Measurements from ENCODE around the gene MARK3. TPM values are rescaled to one million over a fixed set of nuclear protein-coding genes. Genes with fewer than 3 reads are reported as not detected.

Gene MARK3
- polyA plus RNA-seq, 1 experiment, result 109 TPM

- peak; percentile 93 for TF ChIP-seq CTCF (IDR thresholded peaks at IDR 0.05; ENCODE audit: low read depth, low read length)
- Histone ChIP-seq H3K27me3 (ENCODE audit: control insufficient read depth, insufficient read depth, low read length) (peaks cover 15% of the 10 kb centered on the region), H3K9me3 (ENCODE audit: control insufficient read depth, insufficient read depth, low read length) (peaks cover under 1% of the 10 kb centered on the region), H3K27ac (ENCODE audit: low read depth, low read length) (no peak overlapping the region), H3K4me3 (ENCODE audit: low read depth, low read length) (no peak overlapping the region)
- DNase-seq (ENCODE audit: low read depth, low spot score), result no peak
- ChIA-PET POLR2A (interaction anchor here (0.9 to 1.0 kb wide), 2 partner anchors 22 to 29 kb away, joined by 5 read pairs; no protein-coding TSS in a partner anchor), CTCF (interaction anchor here (0.6 to 3.1 kb wide), 19 partner anchors 9 to 287 kb away, joined by 3 to 29 read pairs (median 7); partner anchors contain the start of genes BAG5 and TRMT61A)
Observed at GRCh38 chr14:103518422-103519042, 133.3 kb downstream of the MARK3 start.

GRCh38 chr14:103519043-103519836 lies 134.0 kb downstream of the MARK3 start:
- H3K27me3 ChIP-seq (ENCODE audit: control insufficient read depth, insufficient read depth, low read length), result peaks cover 20% of the 10 kb centered on the region
- POLR2A ChIA-PET, result interaction anchor here (0.9 to 1.0 kb wide), 2 partner anchors 22 to 28 kb away, joined by 5 read pairs; no protein-coding TSS in a partner anchor
- TF ChIP-seq CTCF (IDR thresholded peaks at IDR 0.05; ENCODE audit: low read depth, low read length), result no peak
- no peak overlapping the region for H3K4me3 ChIP-seq (ENCODE audit: low read depth, low read length)
- DNase-seq (ENCODE audit: low read depth, low spot score), result no peak
- no peak overlapping the region for H3K27ac ChIP-seq (ENCODE audit: low read depth, low read length)
- peaks cover 6% of the 10 kb centered on the region for H3K9me3 ChIP-seq (ENCODE audit: control insufficient read depth, insufficient read depth, low read length)
- CTCF ChIA-PET, result interaction anchor here (0.6 to 3.1 kb wide), 18 partner anchors 9 to 103 kb away, joined by 3 to 29 read pairs (median 7); partner anchors contain the start of genes BAG5 and TRMT61A

DNA sequence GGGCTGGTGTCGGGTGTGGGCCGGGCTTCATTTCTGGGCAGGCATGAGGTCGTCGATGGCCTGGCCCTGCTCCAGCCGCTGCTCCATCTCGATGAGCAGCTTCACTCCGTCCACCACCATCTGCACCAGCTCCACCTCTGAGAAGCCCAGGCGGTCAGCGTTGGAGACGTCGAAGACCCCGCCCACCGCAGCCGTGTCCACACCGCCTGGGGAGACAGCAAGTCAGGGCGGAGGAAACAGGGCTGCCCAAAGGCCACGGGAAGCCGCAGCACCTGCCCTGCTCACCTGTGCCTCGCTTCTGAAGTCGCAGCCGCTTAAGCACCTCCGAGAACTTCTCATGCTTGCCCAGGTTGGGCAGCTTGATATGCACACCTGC lies 134.6 kb downstream of the MARK3 start:
- no peak for TF ChIP-seq CTCF (IDR thresholded peaks at IDR 0.05; ENCODE audit: low read depth, low read length)
- Histone ChIP-seq H3K27ac (ENCODE audit: low read depth, low read length) (no peak overlapping the region), H3K4me3 (ENCODE audit: low read depth, low read length) (no peak overlapping the region), H3K9me3 (ENCODE audit: control insufficient read depth, insufficient read depth, low read length) (peaks cover 6% of the 10 kb centered on the region), H3K27me3 (ENCODE audit: control insufficient read depth, insufficient read depth, low read length) (peaks cover 20% of the 10 kb centered on the region)
- ChIA-PET POLR2A (no interaction called here), CTCF (interaction anchor here (1.2 to 3.1 kb wide), 4 partner anchors 9 to 48 kb away, joined by 7 to 29 read pairs (median 17); partner anchors contain the start of gene TRMT61A)
- DNase-seq (ENCODE audit: low read depth, low spot score), result no peak

- Histone ChIP-seq H3K9me3 (ENCODE audit: control insufficient read depth, insufficient read depth, low read length) (peaks cover 6% of the 10 kb centered on the region), H3K27me3 (ENCODE audit: control insufficient read depth, insufficient read depth, low read length) (peaks cover 20% of the 10 kb centered on the region), H3K27ac (ENCODE audit: low read depth, low read length) (no peak overlapping the region), H3K4me3 (ENCODE audit: low read depth, low read length) (no peak overlapping the region)
- no peak for TF ChIP-seq CTCF (IDR thresholded peaks at IDR 0.05; ENCODE audit: low read depth, low read length)
- POLR2A ChIA-PET, result interaction anchor here (1.0 kb wide), 1 partner anchor 9 kb away, joined by 4 read pairs; the partner anchor contains the start of gene TRMT61A
- no peak for DNase-seq (ENCODE audit: low read depth, low spot score)
- CTCF ChIA-PET, result interaction anchor here (1.4 kb wide), 1 partner anchor 10 kb away, joined by 5 read pairs; no protein-coding TSS in a partner anchor
Observed at GRCh38 chr14:103520269-103520656, 135.0 kb downstream of the MARK3 start.

Data from AG04450 (cell line).